ENCODE data around the gene FAF2.
A peak's percentile ranks its signal among the peaks of the same experiment; 100 is the strongest.

FAF2 gene

DNA sequence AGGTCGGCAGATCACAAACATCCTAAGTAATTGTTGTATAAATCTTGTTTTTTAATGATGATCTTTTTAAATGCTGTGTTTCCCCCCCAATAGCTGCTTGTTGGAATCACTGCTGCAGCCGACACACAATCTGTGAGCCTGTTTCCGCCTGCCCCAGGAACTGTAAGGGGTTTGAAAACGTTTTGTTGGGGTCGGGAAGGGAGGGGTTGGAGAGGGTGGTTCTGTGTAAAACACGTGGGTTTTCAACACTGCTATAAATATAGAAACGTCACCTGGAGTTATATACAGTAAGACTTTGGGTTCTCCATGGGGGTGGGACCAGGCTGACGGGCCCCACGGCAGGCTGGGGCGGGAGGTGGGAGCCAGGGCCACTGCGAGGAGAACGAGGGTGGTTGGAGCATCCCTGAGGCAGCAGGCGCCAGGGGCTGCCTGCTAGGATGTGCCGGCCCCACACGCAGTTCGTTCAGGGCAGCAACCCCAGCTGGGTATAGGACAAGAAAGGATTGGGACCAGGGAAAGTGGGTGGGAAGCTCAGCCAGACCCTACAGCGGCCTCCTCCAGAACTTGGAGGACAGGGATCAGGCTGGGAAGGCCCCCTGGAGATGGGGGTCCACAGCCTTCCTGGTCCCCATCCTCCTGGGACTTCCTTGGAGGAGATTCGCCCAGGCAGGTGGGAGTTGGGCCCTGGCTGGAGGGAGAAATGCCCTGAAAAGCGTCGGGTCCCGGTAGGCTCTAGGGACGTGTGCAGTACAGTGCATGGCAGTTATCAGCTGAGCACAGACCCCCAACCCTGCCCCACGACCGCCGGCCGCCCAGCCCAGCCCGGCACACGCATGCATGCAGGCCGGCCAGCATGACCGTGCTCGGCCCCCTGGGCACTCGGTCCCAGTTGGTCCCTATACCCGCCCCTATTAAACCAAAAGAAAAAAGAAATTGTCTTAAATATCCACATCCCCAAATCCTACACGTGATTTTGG, 79.3 kb downstream of the FAF2 start:
- H3K9me3 ChIP-seq (ENCODE audit: control insufficient read depth, low read length) = no peaks in the 10 kb centered on the region
- no peak overlapping the region for H3K9ac ChIP-seq (ENCODE audit: low read length)
- peaks cover 21% of the 10 kb centered on the region for H3K36me3 ChIP-seq (ENCODE audit: control insufficient read depth, insufficient read depth, low read length, severe bottlenecking)
- no peak overlapping the region for H3K4me3 ChIP-seq (ENCODE audit: low read length)
- H3K4me1 ChIP-seq (ENCODE audit: control insufficient read depth, insufficient read depth, low read length) = peaks cover 9% of the 10 kb centered on the region
- DNase-seq (ENCODE audit: low read depth) = no peak
- H3K27me3 ChIP-seq (replicated peaks; ENCODE audit: control insufficient read depth, insufficient read depth, low read length) = no peaks in the 10 kb centered on the region

DNA sequence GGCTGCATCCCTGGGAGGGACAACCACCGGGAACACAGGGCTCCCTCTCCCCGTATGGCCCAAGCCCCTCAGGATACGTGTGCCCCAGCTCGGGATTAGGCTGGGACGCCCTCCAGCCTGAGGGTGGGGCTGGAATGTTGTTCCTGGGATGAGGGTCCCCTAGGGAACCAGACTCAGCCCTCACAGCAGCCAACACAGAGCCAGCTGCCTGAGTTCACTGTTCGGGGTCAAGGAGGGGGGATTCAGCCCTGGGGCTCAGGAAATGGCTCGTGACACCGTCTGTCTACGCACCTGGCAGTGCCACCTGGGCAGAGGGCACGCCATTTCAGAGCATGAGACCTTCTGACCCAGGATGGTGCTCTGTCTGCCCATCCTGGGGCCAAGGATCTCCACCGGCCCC, 80.1 kb downstream of the FAF2 start:
- no peak for DNase-seq (ENCODE audit: low read depth)
- Histone ChIP-seq H3K36me3 (ENCODE audit: control insufficient read depth, insufficient read depth, low read length, severe bottlenecking) (peaks cover 21% of the 10 kb centered on the region), H3K9me3 (ENCODE audit: control insufficient read depth, low read length) (no peaks in the 10 kb centered on the region)

DNA sequence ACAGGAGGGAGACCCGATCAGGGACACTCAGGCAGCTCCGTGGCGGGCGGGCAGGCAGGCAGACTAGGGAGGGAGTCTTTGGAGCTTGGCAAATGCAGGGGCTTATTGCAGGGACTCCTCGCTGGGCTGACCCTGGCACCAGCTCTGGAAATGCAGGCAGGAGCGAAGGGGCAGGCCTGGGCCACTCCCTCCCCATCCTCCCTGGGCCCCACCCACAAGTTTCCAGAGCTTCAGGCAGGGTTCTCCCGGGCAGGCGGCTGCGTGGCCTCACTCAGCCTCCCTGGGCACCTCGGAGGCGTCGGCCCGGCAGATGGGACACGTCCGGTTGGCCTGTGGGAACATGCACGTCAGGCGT, 80.6 kb downstream of the FAF2 start:
- Histone ChIP-seq H3K27me3 (replicated peaks; ENCODE audit: control insufficient read depth, insufficient read depth, low read length) (no peaks in the 10 kb centered on the region), H3K9ac (ENCODE audit: low read length) (peak overlapping the region; percentile 51), H3K4me3 (ENCODE audit: low read length) (no peak overlapping the region), H3K4me1 (ENCODE audit: control insufficient read depth, insufficient read depth, low read length) (peaks cover 12% of the 10 kb centered on the region), H3K9me3 (ENCODE audit: control insufficient read depth, low read length) (no peaks in the 10 kb centered on the region), H3K36me3 (ENCODE audit: control insufficient read depth, insufficient read depth, low read length, severe bottlenecking) (peaks cover 21% of the 10 kb centered on the region)
- no peak for DNase-seq (ENCODE audit: low read depth)

More for the DNA sequence above, 80.1 kb downstream of the FAF2 start:
- Histone ChIP-seq H3K9ac (ENCODE audit: low read length) (peak overlapping the region; percentile 51), H3K27me3 (replicated peaks; ENCODE audit: control insufficient read depth, insufficient read depth, low read length) (no peaks in the 10 kb centered on the region), H3K4me1 (ENCODE audit: control insufficient read depth, insufficient read depth, low read length) (peaks cover 9% of the 10 kb centered on the region), H3K4me3 (ENCODE audit: low read length) (no peak overlapping the region)

DNA sequence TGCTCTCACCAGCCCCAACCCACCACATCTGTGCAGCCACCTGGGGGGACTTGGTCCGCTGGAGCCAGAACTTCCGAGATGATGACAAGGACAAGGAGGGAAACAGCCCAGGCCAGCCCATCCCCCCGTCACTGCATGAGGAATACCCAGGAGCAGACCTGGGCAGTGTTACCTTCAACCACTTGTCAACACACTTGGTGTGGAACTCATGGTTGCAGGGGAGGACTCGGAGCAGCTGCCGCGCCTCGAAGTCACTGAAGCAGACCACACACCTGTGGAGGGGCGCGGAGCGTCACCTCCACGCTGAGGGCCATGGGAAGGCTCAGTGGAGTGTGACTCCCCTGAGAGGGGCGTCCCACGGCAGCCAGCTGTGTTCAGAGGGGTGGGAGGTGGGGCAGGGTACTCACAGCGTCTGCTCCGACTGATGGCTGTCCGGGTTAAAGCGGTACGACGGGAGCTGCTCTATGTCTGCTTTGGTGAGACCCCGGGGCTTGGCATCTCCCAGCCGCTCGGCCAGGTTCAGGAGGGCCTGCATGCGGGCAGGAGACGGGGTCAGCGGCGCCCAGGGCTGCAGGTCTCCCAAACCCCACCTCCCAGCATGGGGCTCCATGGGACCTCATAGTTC, 81.0 kb downstream of the FAF2 start:
- H3K36me3 ChIP-seq (ENCODE audit: control insufficient read depth, insufficient read depth, low read length, severe bottlenecking) = peaks cover 21% of the 10 kb centered on the region

DNA sequence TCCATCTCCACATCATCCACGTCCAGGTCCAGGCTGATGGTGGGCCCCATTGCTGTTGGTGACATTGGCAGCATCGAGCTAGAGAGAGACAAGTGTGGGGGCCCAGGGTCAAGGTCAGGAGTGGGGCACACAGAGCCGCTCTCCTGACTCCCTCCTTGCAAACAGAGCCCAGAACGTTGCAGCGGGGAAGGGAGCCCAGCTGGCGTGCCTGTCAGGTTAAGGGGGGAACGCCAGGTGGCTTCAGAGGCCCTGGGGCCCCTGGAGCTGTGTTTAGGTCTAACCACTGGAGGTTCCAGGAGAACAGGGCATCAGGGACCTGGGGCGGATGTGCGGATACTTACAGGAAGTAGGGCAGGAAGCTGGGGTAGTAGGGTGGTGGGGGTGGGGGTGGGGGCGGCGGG, 81.6 kb downstream of the FAF2 start:
- Histone ChIP-seq H3K4me1 (ENCODE audit: control insufficient read depth, insufficient read depth, low read length) (peaks cover 22% of the 10 kb centered on the region), H3K27me3 (replicated peaks; ENCODE audit: control insufficient read depth, insufficient read depth, low read length) (no peaks in the 10 kb centered on the region), H3K9me3 (ENCODE audit: control insufficient read depth, low read length) (no peaks in the 10 kb centered on the region), H3K4me3 (ENCODE audit: low read length) (no peak overlapping the region), H3K36me3 (ENCODE audit: control insufficient read depth, insufficient read depth, low read length, severe bottlenecking) (peaks cover 21% of the 10 kb centered on the region), H3K9ac (ENCODE audit: low read length) (no peak overlapping the region)
- DNase-seq (ENCODE audit: low read depth) = no peak

More for the DNA sequence above, 81.0 kb downstream of the FAF2 start:
- Histone ChIP-seq H3K4me3 (ENCODE audit: low read length) (no peak overlapping the region), H3K9ac (ENCODE audit: low read length) (no peak overlapping the region), H3K4me1 (ENCODE audit: control insufficient read depth, insufficient read depth, low read length) (peaks cover 17% of the 10 kb centered on the region), H3K27me3 (replicated peaks; ENCODE audit: control insufficient read depth, insufficient read depth, low read length) (no peaks in the 10 kb centered on the region), H3K9me3 (ENCODE audit: control insufficient read depth, low read length) (no peaks in the 10 kb centered on the region)
- no peak for DNase-seq (ENCODE audit: low read depth)

DNA sequence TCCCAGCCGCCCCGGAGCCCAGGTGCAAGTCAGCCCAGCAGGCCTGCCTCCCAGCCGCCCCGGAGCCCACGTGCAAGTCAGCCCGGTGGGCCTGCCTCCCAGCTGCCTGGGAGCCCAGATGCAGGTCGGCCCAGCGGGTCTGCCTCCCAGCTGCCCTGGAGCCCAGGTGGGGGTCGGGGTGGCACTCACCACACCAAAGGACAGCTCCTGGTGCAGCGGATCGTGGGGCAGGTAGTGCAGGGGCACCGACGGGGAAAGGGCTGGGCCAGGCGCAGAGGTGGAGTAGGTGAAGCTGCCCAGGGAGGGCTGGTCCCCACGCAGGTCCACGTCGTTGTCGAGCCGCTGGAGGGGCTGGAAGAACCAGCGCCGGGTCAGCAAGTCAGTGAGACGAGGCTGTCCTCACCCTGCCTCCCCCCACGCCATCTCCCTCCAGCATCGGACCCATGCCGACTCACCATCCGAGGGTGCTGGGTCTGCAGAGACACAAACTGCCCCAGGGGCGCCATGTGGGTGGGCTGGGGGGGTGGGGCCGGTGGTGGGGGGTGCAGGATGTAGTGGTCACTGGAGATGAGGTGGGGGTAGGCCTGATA, 82.3 kb downstream of the FAF2 start:
- no peak for DNase-seq (ENCODE audit: low read depth)
- Histone ChIP-seq H3K36me3 (ENCODE audit: control insufficient read depth, insufficient read depth, low read length, severe bottlenecking) (peaks cover 21% of the 10 kb centered on the region), H3K27me3 (replicated peaks; ENCODE audit: control insufficient read depth, insufficient read depth, low read length) (no peaks in the 10 kb centered on the region), H3K9me3 (ENCODE audit: control insufficient read depth, low read length) (no peaks in the 10 kb centered on the region), H3K4me3 (ENCODE audit: low read length) (no peak overlapping the region), H3K4me1 (ENCODE audit: control insufficient read depth, insufficient read depth, low read length) (peaks cover 29% of the 10 kb centered on the region), H3K9ac (ENCODE audit: low read length) (no peak overlapping the region)

DNA sequence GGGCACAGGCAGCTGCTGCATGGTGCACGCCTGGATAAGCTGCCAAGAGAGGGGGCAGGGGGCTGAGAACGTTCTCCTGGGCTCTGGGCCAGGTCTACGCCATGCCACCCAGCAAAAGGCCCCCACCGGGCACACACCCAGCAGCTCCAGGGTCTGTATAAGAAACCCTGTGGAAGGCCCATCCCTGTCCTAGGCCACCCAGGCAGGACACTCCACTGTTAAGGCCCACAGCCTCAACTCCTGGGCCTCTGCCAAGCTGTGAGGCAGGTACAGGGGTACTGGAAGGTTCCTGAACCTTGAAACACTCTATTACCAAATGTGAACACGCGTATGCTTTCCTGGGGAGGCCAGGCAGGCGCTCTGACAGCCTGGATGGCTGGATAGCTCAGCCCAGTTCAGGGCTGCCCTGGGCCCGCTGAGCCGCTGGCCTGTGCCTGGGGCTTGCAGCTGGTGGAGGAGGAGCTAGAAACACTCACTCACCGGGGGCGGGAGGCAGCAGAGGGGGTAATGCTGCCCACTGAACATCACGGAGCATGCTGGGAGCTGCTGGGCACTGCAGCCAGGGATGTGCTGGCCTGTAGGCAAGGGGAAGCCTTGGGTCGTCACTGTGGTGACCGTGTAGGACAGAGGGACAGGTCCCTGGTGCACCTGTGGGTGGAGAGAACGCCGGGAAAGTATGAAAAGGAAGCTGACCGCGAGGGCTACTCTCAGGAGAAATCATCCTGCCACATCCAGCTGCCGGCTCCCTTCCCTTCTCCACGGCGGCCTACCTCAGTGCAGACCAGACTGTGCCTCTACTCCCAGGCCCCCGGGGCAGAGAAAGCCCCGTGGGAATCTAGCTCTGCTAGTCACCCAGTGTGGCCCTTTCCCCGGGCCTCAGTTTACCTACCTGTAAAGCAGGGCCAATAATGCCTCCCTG, 83.1 kb downstream of the FAF2 start:
- Histone ChIP-seq H3K9ac (ENCODE audit: low read length) (no peak overlapping the region), H3K36me3 (ENCODE audit: control insufficient read depth, insufficient read depth, low read length, severe bottlenecking) (peaks cover 21% of the 10 kb centered on the region), H3K9me3 (ENCODE audit: control insufficient read depth, low read length) (no peaks in the 10 kb centered on the region), H3K4me1 (ENCODE audit: control insufficient read depth, insufficient read depth, low read length) (peaks cover 35% of the 10 kb centered on the region), H3K27me3 (replicated peaks; ENCODE audit: control insufficient read depth, insufficient read depth, low read length) (no peaks in the 10 kb centered on the region), H3K4me3 (ENCODE audit: low read length) (no peak overlapping the region)
- no peak for DNase-seq (ENCODE audit: low read depth)

DNA sequence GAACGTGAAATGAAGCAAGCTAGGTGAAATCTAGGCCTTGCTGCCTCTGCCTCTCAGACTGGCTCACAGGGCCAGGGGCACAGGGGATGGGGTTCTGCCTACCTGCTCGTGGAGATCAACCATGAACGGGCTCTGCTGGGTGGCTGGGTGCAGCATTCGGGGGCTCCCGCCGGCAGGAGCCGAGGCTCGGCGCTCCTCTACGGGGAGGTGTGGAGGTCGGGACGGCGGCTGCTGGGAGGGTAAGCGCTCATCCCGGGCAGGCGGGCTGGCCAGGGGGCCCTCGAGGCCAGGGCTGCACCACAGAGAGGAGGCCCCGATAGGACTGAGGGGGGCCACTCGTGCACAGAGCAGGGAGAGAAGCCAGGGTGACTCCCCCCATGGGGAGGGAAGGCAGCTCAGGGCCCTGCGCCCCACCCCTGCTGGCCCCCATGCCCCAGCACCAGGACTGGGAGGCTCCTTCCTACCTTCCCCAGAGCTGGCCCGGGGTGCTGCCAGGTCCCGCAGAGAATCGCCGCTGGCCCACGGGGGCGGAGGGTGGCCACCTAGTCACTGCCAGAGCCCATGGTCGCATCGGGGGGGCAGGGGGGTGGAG, 83.8 kb downstream of the FAF2 start:
- Histone ChIP-seq H3K9me3 (ENCODE audit: control insufficient read depth, low read length) (no peaks in the 10 kb centered on the region), H3K4me1 (ENCODE audit: control insufficient read depth, insufficient read depth, low read length) (peaks cover 35% of the 10 kb centered on the region), H3K4me3 (ENCODE audit: low read length) (no peak overlapping the region), H3K27me3 (replicated peaks; ENCODE audit: control insufficient read depth, insufficient read depth, low read length) (no peaks in the 10 kb centered on the region), H3K9ac (ENCODE audit: low read length) (no peak overlapping the region), H3K36me3 (ENCODE audit: control insufficient read depth, insufficient read depth, low read length, severe bottlenecking) (peaks cover 21% of the 10 kb centered on the region)
- DNase-seq (ENCODE audit: low read depth) = no peak

DNA sequence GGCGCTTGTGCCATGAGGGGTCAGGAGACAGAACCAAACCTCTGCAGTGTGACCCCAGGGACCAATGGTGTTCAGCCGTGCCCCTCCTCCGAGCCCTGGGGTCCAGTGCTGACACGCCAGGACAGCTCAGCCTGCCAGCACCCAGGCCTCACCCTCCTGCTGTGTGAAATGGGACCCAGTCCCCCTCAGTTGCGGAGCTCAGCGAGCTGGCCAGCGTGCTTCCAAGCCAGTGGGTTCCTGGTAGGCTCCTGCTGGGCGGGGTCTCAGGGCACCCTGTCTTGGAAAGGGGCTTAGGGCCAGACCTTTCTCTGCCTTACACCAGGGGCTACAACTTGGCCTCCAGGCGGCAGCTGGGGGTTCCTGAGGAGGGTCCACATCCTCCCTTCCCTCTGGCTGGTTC, 84.6 kb downstream of the FAF2 start:
- Histone ChIP-seq H3K4me1 (ENCODE audit: control insufficient read depth, insufficient read depth, low read length) (peaks cover 35% of the 10 kb centered on the region), H3K27me3 (replicated peaks; ENCODE audit: control insufficient read depth, insufficient read depth, low read length) (no peaks in the 10 kb centered on the region), H3K9ac (ENCODE audit: low read length) (no peak overlapping the region), H3K4me3 (ENCODE audit: low read length) (no peak overlapping the region), H3K9me3 (ENCODE audit: control insufficient read depth, low read length) (no peaks in the 10 kb centered on the region), H3K36me3 (ENCODE audit: control insufficient read depth, insufficient read depth, low read length, severe bottlenecking) (peaks cover 21% of the 10 kb centered on the region)
- no peak for DNase-seq (ENCODE audit: low read depth)

DNA sequence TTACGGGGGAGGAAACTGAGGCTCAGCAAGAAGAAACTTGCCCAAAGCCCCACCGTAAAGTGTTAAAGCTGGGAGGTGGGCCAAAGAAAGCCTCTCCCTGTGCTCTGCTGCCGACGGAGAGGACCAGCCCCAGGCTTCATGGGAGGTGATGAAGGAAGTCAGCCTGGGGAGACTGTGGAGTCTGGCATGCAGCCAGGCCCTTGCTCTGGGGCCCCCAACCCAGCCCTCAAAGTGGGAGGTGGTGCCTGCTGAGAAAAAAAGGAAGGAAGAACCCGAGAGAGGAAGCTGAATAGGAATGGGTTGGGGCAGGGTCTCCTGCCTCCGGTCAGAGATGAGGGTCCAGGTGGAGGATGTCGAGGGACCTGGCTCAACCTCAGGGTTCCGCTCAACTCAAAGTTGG, 85.2 kb downstream of the FAF2 start:
- Histone ChIP-seq H3K9me3 (ENCODE audit: control insufficient read depth, low read length) (no peaks in the 10 kb centered on the region), H3K9ac (ENCODE audit: low read length) (no peak overlapping the region), H3K36me3 (ENCODE audit: control insufficient read depth, insufficient read depth, low read length, severe bottlenecking) (peaks cover 21% of the 10 kb centered on the region), H3K27me3 (replicated peaks; ENCODE audit: control insufficient read depth, insufficient read depth, low read length) (no peaks in the 10 kb centered on the region), H3K4me1 (ENCODE audit: control insufficient read depth, insufficient read depth, low read length) (peaks cover 33% of the 10 kb centered on the region), H3K4me3 (ENCODE audit: low read length) (no peak overlapping the region)
- DNase-seq (ENCODE audit: low read depth) = no peak
